ENCODE measurements around the gene ALCAM.
"Not testable (repeated sequence)": the region's sequence is repeated elsewhere in the genome, so short reads cannot be mapped to it uniquely, and the experiment has no call there.

Gene ALCAM

DNA sequence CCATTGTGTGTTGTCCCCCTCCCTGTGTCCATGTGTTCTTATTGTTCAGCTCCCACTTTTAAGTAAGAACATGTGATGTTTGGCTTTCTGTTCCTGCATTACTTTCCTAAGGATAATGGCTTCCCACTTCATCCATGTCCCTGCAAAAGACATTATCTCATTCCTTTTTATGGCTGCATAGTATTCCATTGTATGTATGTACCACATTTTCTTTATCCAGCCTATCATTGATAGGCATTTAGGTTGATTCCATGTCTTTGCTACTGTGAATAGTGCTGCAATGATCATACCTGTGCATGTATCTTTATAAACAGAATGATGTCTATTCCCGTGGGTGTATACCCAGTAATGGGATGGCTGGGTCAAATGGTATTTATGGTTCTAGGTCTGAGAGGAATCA, 23.1 kb downstream of the ALCAM start:
- DNase-seq (ENCODE audit: low spot score) = not testable (repeated sequence)

GRCh38 chr3:105392598-105392997, 25.9 kb downstream of the ALCAM start:
- DNase-seq (ENCODE audit: low spot score) = not testable (repeated sequence)

- no peak for DNase-seq (ENCODE audit: low spot score)
Observed at GRCh38 chr3:105394177-105394576, 27.5 kb downstream of the ALCAM start.

GRCh38 chr3:105397974-105398373, 31.3 kb downstream of the ALCAM start:
- no peak for DNase-seq (ENCODE audit: low spot score)

DNA sequence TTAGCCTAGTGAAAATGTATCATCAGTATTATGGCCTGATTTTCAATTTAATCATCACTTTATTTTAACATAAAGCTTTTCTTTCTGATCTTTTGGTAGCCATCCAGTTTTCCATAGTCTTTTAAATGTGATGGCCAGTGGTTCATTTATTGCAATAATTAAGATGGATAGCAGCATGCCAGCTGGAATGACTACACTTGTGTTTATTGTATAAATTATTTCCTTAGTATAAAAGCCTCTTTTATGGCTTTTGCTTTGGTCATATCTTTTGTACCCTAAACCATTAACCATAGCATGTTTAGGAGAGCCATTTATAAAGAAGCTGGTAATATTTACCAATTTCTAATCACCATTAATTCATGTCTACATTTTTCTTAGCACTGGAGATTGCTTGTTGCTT, 31.7 kb downstream of the ALCAM start:
- no peak for DNase-seq (ENCODE audit: low spot score)

DNA sequence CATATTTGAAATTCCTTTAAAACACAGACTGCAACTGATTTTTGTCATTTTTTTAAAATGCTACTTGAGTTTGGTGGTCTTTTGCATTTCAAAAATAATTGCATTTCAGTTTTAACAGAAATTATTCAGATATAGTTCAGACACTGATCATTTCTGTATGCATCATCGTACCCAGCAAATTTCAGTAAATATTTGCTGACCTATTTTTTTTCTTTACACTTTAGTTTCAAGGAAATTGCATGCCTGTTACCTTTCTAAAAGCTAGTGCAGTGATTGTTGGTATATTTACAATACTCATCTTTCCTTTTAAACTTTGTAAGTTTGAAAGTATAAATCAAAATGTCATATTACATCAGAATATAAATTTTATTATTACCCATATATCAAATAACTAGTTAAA, 32.4 kb downstream of the ALCAM start:
- DNase-seq (ENCODE audit: low spot score) = no peak

GRCh38 chr3:105399611-105400010, 32.9 kb downstream of the ALCAM start:
- DNase-seq (ENCODE audit: low spot score) = no peak

- no peak for DNase-seq (ENCODE audit: low spot score)
Observed at GRCh38 chr3:105401254-105401653, 34.5 kb downstream of the ALCAM start.

GRCh38 chr3:105401691-105402149, 35.0 kb downstream of the ALCAM start:
- no peak for DNase-seq (ENCODE audit: low spot score)

DNA sequence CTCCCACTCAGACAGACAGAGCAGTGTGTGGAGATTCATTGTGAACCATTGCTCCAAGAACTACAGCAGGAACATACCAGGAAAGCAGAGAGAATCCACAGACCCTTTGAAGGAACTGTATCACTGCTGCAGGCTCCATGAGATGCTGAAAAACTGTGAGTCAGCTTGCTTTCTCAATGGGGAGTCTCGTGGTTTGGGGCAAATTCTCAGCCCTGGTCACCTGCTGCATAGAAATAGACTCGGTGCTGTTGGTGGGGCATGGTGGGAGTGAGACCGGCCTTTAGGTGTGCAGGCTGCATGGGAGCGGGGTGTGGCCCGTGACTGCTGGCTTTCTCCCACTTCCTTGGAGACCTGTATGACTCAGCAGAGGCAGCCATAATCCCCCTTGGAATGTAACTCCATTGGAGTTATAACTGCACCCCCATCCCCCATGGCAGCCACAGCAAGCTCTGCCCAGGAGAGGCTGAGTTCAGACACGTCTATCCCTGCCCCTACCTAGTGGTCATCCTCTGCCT, 35.6 kb downstream of the ALCAM start:
- no peak for DNase-seq (ENCODE audit: low spot score)

DNA sequence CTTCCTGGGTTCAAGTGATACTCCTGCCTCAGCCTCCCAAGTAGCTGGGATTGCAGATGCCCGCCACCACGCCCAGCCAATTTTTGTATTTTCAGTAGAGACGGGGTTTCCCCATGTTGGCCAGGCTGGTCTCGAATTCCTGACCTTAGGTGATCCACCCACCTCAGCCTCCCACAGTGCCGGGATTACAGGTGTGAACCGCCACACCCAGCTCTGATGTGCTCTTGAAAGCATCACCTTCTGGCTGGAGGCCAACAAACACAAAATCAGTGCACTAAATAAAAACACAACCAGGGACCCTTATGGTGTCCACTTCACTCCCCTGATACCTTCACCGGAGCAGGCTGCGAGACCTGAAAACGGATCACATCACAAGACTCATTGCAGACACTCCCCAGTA, 36.3 kb downstream of the ALCAM start:
- not testable (repeated sequence) for DNase-seq (ENCODE audit: low spot score)

DNA sequence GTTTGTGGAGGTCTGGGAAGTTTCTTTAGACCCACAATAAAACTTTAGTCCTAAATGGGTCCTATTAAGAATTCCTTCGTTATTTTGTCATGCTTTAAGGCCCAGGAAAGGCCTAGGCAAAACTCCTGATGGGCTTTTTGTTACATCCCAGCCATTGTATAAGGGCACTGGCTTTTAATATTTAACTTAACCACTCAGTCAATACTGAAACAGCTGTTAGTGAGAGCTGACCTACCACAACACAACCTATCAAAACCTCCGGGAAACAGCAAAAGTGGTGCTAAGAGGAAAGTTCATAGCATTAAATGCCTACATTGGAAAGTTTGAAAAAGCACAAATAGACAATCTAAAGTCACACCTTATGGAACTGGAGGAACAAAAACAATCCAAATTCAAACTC, 39.6 kb downstream of the ALCAM start:
- DNase-seq (ENCODE audit: low spot score) = no peak

- no peak for DNase-seq (ENCODE audit: low spot score)
Observed at GRCh38 chr3:105409364-105409763, 42.7 kb downstream of the ALCAM start.

DNA sequence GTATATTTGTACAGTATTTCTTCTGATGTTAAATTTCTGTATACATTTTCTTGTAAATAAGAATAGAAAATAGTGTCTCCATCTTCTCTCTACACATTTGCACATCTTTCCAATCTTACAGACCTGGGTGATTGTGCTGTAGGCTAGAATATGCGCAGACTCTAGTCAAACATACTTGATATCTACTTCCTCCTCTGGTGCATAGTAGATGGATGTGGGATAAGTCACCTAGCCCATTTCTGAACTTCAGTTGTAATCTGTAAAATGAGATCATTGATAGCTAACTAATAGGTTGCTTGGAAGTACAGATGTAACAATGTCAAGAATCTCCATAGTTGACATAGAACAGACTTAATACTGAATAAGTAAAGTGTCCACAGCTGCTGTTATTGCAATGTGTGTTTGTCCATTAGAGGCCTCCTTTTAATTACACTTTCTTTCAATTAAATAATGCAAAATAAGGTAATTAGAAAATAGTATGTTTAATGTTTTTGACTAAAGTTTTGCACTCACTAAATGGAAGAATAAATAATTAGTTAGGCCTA, 46.7 kb downstream of the ALCAM start:
- DNase-seq (ENCODE audit: low spot score) = no peak

GRCh38 chr3:105414841-105415240, 48.1 kb downstream of the ALCAM start:
- no peak for DNase-seq (ENCODE audit: low spot score)

DNA sequence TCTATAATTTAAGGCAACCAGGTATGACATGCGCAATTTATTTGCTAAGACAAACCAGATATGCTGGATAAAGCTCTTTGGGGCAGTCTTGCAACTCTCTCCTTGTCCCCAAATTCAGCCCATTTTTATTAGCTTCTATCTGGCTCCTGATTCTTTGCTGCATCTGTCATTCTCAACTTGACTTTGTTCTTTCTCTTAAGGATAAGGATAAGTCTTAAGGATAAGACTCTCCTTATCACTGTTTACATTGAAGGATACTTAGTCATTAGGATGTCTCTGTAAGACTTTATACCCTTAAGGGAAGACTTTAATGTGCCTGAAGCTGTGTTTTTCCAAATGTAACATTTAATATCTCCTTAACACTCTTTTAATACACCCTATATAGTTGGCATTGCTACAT, 49.2 kb downstream of the ALCAM start:
- no peak for DNase-seq (ENCODE audit: low spot score)

- DNase-seq (ENCODE audit: low spot score) = no peak
Observed at GRCh38 chr3:105417525-105418289, 51.0 kb downstream of the ALCAM start.

GRCh38 chr3:105422645-105423044, 55.9 kb downstream of the ALCAM start:
- no peak for DNase-seq (ENCODE audit: low spot score)

- no peak for DNase-seq (ENCODE audit: low spot score)
Observed at GRCh38 chr3:105423397-105423796, 56.7 kb downstream of the ALCAM start.

- DNase-seq (ENCODE audit: low spot score) = no peak
Observed at GRCh38 chr3:105424412-105425152, 57.9 kb downstream of the ALCAM start.

DNA sequence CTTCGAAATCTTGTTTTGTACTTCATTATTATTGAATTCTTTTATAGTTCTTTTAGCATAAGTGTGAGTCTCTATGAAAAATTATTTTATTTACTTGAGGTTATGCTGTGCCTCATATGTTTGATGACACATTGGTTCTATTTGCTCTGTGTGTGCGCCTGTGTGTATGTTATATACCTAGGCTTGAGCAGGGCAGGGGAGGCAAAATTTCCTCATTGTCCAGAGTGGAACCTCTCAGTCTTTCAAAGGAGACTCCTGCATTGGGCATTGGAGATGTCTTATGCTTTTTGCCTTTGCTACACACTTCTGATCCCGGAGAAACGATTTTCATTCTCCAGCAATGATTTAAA, 58.4 kb downstream of the ALCAM start:
- no peak for DNase-seq (ENCODE audit: low spot score)

GRCh38 chr3:105427332-105427731, 60.6 kb downstream of the ALCAM start:
- DNase-seq (ENCODE audit: low spot score) = no peak

Data from NAMALWA (cell line).